ENCODE results near the gene CDC37.
"Not testable (repeated sequence)": the region's sequence is repeated elsewhere in the genome, so short reads cannot be mapped to it uniquely, and the experiment has no call there.

CDC37 gene

DNA sequence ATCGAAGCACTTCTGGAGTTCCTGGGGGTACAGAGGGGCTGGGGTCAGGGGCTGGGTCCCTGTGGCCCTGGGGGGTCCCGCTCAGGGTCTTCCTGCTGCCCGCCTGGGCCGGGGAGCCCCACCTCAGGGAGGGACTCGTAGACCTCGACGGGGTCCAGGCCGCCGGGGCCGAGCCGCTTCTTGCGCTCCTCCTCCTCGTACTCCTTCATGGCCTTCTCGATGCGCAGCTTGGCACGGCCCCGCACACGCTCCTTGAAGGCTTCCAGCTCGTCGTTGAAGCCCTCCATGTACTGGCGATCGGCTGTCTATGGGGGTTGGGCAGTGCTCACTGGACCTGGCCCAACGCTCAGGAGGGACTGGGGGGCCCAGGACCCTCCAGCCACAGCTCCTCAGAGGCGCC, 10.2 kb downstream of the CDC37 start:
- FAIRE-seq: no peak

DNA sequence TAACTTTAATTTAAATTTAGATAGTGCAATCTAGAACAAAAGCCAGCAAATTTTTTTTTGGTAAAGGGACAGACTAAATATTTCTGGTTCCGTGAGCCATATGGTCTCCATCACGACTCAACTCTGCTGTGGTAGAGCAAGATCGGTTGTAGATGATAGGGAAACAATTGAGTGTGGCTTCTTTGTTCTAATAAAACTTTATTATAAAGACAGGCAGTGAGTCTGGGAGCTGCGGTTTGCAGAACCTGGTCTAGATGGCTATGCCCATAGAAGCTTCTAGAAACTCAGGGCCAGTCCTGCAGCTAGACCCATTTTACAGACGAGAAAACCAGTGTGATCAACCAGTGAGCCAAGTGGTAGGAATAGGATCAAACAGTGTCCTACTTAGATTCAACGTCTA, 11.2 kb downstream of the CDC37 start:
- no peak for FAIRE-seq

DNA sequence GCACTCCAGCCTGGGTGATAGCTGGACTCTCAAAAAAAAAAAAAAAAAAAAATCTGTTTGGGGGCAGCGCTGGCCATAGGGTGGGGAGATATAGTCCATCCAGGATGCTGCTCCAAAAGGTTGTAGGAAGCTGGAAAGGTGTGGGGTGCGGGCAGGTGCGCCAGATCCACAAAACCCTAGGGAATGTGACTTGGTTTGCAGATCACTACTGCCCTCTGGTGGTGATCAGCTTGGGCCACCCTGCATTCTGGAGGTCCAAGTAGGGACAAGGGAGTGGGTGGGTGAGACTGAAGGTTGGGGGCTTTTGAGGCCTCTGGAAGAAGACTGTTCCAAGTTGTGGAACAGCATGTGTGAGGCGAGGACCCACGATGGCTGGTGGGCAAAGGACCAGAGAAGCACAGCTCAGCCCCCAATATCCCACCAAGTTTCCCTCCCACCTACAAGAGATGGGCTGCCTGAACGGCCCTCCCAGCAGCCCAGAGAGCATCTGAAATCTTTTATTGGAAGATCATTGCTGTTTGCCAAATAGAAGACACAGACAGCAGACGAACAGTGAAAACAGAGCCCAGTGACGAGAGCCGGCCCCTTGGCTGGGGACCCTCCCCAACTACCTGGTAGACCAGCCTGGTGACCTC, 12.6 kb downstream of the CDC37 start:
- no peak for FAIRE-seq

DNA sequence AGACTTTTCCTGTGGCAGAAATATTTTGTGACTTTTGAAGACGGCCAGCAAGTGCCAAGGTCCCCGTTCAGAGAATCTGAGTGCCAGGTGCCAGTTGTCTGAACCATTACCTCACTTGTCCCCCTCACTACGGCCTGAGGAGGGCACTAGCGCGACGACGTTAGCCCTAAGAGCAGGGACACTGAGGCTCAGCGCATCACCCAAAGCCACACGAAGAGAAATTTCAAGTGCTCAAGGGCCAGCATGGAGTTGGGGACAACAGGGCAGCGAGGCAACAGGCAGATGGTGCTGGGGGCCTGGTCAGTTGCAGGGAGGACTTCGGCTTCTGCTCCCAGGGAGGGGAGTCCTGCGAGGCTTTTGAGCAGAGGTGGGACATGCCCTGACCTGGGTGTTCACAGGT, 13.5 kb downstream of the CDC37 start:
- no peak for FAIRE-seq

DNA sequence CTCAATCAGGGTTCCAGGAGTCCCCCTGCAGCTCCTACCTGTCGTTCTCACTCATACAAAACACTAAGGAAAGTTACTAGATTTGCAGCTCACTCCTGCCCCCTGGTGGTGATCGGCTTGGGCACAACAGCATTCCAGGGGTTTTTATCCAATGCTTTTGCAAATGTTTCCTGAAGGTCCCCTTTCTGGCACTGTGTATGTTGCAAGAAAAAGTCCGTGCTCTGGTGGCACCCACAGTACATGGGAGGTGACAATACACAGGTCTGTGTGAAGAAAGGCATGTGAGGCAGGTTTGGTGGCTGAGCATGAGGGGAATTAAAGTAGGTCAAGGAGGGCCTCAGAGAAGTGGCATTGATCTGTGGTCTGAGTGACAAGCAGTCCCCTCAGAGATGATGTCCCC, 14.4 kb downstream of the CDC37 start:
- no peak for FAIRE-seq

DNA sequence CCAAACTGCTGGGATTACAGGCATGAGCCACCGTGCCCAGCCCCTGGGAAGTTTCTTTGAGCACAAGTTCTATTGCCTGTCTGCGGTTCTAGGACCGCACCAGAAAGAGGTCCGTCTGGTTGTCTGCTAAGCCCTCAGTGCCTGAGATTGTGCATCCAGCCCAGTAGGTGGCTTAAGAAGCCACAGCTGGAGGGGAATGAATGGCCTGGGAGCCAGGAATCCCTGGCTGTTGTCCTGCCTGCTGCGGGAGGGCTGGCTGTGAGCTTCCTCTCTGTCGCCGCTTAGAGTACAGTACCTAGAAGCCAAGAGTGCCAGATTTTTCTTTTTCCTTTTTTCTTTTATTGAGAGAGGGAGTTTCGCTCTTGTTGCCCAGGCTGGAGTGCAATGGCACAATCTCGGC, 18.8 kb downstream of the CDC37 start:
- no peak for FAIRE-seq

DNA sequence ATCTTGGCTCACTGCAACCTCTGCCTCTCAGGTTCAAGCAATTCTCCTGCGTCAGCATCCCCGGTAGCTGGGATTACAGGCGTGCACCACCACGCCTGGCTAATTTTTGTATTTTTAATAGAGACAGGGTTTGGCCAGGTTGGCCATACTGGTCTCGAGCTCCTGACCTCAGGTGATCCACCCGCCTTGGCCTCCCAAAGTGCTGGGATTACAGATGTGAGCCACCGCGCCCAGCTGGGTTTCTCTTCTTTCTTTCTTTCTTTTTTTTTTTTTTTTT, 20.2 kb downstream of the CDC37 start:
- FAIRE-seq: not testable (repeated sequence)

DNA sequence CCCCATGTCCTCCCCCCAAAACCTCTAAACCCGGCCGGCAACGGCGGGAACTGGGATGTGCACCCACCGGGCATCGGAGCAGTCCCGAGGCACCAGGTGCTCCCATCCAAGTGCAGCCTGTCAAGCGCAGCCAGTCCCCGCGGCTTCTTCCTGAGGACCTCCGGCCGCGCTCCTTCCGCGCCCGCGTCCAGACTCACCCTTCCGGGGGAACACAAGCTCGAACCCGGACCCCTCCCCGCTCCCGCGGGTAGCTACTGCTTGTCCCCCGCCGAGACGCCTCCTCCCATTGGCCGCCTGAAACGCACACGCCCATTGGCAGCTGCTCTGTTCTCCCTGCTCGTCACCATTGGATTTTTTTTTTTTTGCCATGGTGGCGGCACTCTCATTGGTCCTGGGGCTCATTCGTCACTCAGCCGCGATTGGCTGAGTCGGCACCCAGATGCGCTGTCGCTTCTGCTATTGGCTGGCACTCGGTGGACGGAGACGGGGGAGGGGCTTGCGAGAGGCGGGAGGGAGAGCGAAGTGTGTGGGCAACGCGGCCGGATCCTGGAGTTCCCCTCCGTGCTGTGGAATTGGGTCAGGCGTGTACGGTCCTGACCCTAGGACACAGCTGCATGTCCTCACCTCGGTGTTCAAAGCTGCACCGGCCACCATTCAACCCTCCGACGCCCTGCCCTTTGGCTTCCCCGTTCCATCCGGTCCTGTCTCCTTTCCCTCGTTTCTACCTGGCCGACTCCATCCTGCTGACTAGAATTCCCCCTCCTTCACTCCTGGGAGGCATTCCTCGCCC, 22.8 kb downstream of the CDC37 start, which contains the start of gene TYK2:
TYK2 (minus strand) TSS at position 260 of the 790 bp plus-strand sequence. CDS start 2,166 bp downstream, outside the sequence.
- peak; percentile 87 for FAIRE-seq

DNA sequence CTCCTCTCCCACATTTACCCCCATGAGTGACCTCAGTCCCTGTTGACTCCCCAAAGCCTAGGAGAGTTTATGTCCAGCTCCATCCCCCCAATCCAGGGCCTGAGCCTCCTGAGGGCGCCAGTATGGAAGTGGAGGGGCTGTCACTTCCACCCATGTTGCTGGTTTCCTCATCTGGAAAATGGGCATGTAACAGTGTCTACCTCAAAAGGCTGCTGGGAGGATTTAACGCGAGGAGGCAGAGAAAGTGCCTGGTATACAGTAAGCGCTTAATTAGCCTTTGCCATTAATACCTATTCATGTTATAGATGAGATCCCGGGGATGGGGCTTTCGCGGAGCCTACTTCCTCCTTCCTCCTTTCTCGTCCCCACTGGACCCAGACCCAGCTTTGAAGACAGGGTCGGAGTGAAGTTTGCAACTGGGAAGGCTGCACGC, 23.4 kb downstream of the CDC37 start:
- no peak for FAIRE-seq

DNA sequence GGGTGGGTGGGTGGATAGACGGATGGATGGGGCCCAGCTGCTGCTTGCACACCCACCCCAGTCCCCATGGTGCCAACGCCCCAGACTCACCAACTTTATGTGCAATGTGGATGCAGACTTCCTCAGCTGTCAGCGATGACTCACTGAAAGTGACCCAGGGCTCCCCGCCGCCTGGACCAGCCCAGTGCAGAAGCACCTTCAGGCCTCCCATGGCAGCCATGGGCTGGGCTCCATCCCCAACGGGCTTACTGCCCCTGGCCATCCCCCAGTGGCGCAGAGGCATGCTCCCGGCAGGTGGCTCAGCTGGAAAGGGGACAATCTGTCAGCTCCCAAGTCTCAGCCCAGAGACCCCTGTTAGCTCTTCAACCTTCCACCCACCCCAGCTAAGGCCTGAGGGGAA, 25.2 kb downstream of the CDC37 start:
- no peak for FAIRE-seq

DNA sequence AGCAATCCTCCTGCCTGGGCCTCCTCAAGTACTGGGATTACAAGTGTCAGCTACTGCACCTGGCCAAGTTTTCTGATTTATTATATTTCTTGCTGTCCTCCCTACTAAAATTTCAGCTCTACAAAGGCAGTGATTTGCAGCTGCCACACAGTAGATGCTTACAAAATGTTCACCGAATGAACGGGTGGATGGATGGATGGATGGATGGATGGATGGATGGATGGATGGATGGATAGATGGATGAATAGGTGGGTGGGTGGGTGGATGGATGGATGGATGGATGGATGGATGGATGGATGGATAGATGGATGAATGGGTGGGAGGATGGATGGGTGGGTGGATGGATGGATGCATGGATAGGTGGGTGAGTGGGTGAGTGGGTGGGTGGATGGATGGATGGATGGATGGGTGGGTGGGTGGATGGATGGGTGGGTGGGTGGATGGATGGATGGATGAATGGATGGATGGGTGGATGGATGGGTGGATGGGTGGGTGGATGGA, 26.2 kb downstream of the CDC37 start:
- not testable (repeated sequence) for FAIRE-seq

DNA sequence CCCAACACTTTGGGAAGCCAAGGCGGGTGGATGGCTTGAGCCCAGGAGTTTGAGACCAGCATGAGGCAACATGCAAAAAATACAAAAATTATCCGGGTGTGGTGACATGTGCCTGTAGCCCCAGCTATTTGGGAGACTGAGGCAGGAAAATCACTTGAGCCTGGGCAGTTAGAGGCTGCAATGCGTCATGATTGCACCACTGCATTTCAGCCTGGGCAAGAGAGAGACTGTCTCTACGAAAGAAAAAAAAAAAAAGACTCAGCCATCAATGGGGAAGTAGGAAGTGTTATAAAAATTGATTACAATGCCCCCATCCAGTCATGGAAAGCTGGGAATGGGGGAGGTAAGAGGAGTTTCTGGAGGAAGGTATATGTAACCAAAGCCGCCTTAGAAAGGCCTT, 28.4 kb downstream of the CDC37 start:
- FAIRE-seq: no peak

DNA sequence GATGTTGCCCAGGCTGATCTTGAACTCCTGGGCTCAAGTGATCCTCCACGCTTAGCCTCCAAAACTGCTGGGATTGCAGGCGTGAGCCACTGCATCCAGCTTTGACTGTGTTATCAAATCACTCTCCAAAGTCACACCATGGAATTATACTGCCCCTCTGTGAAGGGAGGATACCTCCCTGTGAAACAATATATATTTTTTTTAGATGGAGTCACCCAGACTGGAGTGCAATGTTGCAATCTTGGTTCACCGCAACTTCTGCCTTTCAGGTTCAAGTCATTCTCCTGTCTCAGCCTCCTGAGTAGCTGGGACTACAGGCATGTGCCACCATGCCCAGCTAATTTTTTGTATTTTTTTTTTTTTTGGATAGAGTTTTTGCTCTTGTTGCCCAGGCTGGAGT, 30.7 kb downstream of the CDC37 start:
- no peak for FAIRE-seq

DNA sequence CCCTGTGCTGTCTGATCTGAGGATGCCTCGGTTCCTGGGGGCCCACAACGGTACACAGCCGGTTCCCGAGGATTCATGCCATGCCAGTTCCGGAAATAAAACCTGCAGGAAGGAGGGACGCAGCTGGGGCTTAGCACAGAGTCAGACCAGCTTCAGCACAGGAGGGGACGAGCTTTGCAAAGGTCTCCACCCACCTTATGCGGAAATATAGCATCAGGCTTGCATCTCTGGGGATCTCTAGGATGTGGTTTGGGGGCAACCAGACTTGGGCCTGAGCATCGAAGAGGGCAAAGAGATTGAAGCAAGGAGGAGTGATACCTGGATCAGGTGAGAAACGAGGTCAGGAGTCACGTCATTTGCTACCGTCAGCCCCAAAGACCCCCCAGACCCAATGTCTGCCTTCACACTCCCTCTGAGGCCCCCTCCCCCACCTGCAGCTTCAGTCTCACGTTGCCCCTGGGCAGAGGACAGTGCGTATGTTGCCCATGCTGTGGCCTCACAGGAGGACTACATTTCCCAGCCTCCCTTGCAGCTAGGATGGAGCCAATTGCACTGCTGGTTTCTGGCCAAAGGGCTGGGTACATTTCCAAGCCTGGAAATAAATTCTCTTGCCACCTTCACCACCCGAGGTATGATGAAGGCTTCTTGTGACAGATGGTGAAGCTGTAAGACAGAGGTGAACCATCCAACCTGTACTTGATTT, 35.1 kb downstream of the CDC37 start:
- FAIRE-seq: no peak

DNA sequence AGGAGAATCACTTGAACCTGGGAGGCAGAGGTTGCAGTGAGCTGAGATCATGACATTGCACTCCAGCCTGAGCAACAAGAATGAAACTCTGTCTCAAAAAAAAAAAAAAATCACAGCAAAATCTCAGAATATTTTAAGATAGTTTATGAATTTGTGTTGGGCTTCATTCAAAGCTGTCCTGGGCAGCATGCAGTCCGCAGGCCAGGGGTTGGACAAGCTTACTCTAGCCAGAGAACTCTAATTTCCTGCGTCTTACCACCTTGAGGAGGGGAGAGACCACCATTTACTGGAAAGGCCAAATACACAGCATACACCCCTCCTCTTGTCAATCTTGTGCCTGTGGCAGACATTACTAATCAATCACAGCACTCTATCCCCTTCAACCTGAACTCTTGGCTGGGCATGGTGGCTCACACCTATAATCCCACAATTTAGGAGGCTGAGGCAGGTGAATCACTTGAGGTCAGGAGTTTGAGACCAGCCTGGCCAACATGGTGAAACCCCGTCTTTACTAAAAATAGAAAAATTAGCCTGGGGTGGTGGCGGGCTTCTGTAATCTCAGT, 36.3 kb downstream of the CDC37 start:
- FAIRE-seq: not testable (repeated sequence)

DNA sequence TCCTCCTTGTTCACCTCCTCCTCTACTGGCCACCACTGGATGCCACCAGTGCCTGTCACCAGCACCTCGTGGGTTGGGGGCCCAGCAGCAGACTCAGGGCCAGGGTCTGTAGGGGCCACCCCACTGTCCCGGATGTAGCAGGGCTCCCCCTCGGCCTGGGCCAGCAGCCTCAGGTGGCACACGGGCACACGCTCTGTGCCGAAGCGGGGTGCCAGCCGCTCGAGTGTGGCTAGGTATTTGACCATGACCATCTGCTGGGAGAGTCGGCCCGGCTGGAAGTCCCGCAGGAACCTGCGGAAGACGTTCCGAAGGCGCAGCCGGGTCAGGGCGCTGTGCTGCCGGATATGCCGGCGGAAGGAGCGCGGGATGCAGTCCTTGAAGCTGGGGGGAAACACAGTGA, 37.8 kb downstream of the CDC37 start:
- no peak for FAIRE-seq

DNA sequence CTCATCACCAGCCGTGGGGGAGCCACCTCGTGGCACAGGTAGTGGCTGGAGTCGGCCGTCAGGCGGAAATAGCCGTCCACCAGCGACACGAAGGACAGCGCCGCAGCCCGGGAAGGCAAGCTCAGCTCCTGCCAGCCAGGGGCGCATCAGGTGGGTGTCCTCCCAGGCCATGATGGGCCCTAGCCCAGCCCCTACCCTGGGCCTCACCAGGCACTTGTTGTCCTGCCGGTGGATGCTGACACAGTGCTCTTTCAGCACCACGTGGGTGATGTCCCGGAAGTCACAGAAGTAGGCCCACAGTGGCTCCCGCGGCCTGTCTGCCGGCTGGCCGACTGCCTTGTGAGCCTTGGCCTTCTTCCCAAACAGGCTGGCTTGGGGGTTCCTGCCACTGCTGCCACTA, 38.7 kb downstream of the CDC37 start:
- FAIRE-seq: no peak

DNA sequence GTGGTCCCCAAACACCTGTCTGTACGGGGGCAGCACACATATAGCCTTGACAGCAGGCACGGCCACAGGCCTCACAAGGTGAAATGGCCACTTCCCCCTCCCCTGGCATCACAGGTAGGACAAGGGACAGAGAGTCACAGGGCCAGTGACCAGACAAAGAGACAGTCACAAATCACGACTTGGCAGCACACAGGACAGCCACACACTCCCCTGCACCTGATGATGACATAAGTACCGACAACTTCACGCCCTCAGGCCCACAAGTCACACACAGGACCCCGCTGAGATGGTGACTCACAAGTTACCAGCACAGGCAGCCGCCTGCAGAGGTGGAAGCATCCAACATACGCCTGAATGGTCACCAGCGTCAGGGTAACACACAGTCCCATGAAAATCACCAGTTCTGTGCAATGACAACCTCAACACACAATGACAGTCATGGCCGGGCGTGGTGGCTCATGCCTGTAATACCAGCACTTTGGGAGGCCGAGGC, 39.5 kb downstream of the CDC37 start:
- no peak for FAIRE-seq

DNA sequence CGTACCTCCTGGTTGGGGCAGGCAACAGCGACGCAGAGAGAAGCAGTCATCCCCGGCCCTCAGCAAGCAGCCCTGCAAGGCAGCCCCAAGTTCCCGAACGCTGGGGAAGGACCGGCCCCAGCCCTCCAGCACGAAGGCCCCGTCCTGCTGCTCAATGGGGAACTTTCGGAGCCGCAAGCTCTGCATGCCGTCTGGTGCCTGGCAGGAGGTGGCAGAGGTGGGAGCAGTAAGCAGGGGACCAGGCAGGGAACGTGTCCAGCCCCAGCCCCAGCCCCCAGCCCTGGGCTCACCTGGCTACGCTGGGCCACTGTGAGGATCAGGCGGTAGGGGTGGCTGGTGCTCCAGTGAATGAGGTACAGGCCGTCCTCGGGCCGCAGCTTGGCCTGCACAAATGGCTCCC, 41.1 kb downstream of the CDC37 start:
- no peak for FAIRE-seq

DNA sequence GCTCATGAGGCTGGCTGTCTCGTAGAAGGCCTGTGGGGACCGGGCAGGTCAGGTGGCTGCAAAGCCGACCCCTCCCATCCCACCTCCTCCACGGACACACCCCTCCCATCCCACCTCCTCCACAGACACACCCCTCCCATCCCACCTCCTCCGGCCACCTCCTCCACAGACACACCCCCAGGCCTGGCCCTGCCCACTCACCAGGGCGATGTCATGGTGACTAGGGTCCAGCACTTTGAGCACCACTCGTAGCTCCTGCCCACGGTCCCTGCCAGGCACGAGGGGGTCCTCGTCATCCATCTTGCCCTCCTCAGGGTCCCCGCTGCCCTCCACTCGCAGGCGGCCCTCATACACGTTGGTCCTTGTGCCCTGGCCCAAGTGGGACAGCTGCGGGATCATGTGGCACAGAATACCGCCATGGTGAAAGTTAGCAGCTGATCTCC, 41.8 kb downstream of the CDC37 start:
- FAIRE-seq: no peak

DNA sequence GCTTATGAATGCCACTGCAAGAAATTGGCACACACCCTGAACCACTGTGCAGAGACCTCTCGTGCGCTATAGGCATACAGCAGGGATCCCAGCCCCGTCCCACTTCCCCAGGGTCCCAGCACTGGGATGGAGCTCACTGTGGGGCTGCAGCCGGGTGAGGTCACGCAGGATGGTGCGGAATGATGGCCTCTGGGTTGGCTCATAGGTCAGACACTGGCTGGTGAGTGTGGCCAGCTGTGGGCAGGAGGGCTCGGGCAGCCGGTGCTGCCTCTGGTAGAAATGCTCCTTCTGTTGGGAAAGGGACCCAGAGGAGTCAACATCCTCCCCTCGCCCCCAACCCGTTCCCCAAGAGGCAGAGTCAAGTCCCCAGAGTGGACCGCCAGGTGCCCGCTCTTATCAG, 46.9 kb downstream of the CDC37 start:
- FAIRE-seq: no peak

DNA sequence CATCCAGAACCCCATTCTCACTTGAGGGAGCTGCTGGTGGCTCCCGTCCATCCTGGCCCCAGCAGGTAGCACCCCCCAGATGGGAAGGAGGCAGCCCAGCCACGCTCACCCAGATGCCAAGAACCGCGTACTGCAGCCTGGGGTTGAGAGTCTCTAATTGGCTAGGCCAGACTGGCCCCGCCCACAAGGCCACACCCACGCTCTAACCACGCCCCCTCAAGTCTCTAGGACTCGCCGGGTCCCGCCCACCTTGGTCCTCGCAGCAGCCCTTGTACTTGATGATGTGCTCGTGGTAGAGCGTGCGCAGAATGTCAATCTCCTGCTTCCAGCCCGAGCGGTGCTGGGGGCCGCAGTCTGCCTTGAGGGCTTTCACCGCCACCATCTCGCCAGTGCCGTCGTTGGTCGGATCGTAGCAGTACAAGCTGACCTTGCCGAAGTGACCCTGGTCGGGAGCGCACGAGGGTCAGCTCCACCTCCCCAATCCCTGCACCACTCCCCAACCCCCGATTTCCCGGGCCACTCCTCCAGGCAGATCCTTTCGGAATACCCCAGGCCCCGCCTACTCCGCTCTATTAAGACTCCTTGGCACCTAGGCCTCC, 49.5 kb downstream of the CDC37 start:
- no peak for FAIRE-seq
